Measurements from ENCODE around the gene FOXE1. TPM values are rescaled to one million over a fixed set of nuclear protein-coding genes. Genes with fewer than 3 reads are reported as not detected.

FOXE1 gene
- total RNA-seq: not detected in 2 replicates

DNA sequence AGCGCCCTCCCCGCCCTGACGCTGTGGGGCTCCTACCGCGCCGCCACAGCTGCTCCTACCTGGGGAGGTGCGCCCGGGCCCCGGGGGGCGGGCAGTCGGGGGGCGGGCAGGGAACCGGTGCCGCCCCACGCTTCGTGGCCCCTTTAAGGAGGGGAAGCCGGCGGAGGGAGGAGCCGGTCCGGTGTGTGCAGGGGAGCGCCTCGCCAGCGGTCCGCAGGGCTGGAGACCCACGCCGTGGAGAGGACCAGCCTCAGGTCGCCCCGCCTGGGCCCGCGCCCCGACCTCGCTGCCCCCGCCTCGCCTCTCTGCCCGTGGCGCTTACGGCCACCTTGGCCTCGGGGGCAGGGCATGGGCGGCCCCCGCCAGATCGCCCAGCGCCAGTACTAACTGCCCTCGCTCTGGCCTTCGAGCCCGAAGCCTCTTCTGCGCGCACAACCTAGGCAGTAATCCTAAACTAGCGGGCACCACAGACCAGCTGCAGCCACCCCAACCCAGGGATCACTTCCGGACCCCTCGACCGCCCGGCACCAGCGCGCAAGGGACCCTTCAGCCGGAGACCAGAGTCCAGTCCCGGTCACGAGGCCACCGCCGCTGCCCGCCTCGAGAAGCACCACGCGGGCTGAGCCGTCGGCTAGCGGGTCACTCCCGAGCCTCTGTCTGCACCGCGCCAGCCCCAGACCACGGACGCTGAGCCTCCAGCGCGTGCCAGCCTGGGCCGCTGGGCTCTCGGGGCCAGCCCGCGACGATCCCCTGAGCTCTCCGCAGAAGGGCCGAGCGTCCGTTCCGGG lies at the start of gene FOXE1:
Gene FOXE1 (plus strand): TSS at position 171 of the 788 bp plus-strand sequence. CDS start 689 bp downstream, outside the sequence.

Other genes with a start within 250 kb of the FOXE1 start
- gene TSTD2, start 219.9 kb upstream of the FOXE1 start, total RNA-seq: 7.2 and 9.4 TPM in 2 replicates
- 28.0 and 35.3 TPM in 2 replicates for gene NCBP1, start 219.4 kb upstream of the FOXE1 start, total RNA-seq
- gene XPA, start 155.9 kb upstream of the FOXE1 start, total RNA-seq: 5.2 and 5.8 TPM in 2 replicates
- gene TRMO, start 69.3 kb downstream of the FOXE1 start, total RNA-seq: 10.7 and 10.8 TPM in 2 replicates
- gene HEMGN, start 84.9 kb downstream of the FOXE1 start, total RNA-seq: not detected in 2 replicates
- gene ANP32B, start 130.1 kb downstream of the FOXE1 start, total RNA-seq: 13.5 and 20.8 TPM in 2 replicates
- 171 and 176 TPM in 2 replicates for gene NANS, start 203.5 kb downstream of the FOXE1 start, total RNA-seq